GM21825 (cell line): ENCODE data around the gene PRORP.
A peak's percentile ranks its signal among the peaks of the same experiment; 100 is the strongest.
"Not testable (repeated sequence)": the region's sequence is repeated elsewhere in the genome, so short reads cannot be mapped to it uniquely, and the experiment has no call there.

Source experiments
- ATAC-seq: cut with Tn5 transposase; IDR thresholded peaks from one replicate; pipeline ENCODE4 v1.9.1; 2021; ENCODE audit warnings: mild to moderate bottlenecking, moderate library complexity; ENCODE audit not compliant: unreplicated experiment

Gene PRORP

DNA sequence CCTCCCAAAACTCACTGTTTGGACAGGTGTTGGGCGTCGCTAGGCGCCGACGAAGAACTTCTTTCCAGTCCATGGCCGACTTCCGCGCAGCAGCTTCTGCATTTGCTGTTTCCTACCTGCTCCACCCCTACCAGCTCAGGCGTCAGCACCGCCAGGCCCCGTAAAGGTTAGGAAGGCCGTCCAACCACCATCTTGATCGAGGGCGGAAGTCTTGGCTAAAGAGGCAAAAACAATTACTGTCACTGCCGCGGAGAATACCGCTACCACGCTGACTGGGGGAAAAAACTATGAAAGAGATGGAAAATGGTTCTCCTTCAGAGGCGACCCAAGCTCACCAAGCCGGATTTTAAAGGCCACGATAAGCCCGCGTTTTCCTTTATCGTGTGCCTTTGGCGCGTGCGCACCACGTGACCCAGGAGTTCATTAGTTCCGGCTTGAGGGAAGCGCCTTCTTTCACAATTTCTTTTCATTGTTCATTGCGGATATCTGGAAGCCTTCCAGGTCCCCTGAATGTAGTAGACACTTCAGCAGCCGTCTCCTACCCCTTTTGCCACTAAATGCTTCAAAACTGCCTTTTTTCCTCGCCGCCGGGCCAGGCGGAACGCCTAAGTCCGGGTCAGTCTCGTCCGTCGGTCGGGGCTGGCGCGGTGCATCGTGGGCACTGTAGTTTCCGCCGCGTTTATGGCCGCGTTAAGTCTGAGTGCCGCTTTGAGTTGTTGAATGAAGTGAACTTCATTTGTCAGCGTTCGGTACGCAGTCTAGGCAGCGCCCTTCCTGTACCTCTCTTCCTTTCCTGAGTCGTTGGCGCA lies at the start of gene PRORP, which contains the start of gene PPP2R3C:
TSS of gene PRORP (plus strand) at position 666 of the 809 bp plus-strand sequence. CDS start 694 bp downstream, outside the sequence.
TSS of gene PPP2R3C (minus strand) at position 104 of the 809 bp plus-strand sequence. CDS start at position 73, 31 bp downstream.
- ATAC-seq = peak; percentile 80

DNA sequence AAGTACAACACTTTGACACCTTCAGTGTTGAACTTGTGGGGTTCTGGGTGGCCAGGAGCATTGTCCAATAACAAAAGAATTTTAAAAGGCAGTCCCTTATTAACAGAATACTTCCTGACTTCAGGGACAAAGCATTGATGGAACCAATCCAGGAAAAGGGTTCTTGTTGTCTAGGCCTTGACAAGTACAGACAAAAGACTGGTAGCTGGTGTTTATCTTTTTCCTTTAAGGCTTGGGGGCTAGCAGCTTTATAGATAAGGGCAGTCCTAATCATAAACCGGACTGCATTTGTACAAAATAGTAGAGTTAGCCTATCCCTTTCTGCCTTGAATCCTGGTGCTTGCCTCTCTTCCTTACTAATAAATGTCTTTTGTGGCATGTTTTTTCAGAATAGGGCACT lies 48.9 kb upstream of the PRORP start:
- ATAC-seq = no peak

GRCh38 chr14:35078082-35078481 lies 44.3 kb upstream of the PRORP start:
- no peak for ATAC-seq

- no peak for ATAC-seq
Observed at GRCh38 chr14:35079742-35080141, 42.6 kb upstream of the PRORP start.

DNA sequence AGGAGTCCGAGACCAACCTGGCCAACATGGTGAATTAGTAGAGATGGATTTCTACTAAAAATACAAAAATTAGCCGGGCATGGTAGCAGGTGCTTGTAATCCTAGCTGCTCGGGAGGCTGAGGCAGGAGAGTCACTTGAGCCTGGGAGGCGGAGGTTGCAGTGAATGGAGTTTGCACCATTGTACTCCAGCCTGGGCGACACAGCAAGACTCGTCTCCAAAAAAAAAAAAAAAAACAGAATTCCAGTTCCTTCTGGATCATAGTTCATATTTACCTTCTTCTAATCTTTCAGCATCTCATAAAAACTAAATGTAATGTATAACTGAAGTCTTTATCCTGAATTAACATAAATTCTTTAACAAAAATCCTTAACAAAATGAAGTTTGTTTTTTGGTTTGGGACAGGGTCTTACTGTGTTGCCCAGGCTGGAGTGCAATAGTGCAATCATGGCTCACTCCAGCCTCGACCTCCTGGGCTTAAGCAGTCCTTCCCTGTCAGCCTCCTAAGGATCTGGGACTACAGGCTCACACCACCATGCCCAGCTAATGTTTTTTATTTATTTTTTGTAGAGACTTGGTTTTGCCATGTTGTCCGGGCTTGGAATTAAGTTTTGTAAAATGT lies 38.7 kb upstream of the PRORP start:
- no peak for ATAC-seq

DNA sequence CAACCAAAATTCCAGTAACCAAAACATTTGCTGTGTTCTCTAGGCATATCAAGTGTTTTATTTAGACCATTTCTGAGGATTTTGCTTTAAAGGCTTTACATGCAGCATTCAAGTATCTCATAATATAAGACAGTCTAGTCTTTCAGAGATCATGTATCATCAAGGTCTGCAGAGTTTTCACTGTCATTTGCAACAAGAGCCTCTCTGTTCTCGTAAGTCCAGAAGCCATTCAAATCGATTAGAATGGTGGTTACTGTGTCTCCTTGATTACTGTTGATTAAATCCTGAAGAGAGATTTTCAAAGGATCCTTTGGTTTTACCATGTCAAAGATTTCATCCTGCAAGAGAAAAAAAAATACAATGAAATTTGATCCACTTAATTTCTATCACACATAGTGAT lies 36.9 kb upstream of the PRORP start:
- no peak for ATAC-seq

DNA sequence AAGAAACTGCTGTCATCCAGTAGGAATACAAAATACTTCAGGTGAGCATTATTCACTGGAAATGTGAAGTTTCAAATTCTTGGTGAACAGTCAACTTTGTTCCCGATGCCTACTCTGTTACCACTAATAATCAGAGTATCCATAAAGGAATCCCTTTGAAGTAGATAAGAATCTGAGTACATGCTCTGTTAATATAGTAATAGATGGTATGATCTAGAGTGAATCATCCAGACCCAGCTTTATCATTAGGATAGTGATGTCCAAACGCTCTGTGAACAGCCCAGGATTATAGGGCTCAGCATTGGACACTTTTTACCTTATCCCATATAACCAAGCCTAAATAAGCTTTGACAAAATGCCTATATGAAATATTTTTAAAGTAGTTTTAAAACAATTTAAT lies 33.8 kb upstream of the PRORP start:
- no peak for ATAC-seq

DNA sequence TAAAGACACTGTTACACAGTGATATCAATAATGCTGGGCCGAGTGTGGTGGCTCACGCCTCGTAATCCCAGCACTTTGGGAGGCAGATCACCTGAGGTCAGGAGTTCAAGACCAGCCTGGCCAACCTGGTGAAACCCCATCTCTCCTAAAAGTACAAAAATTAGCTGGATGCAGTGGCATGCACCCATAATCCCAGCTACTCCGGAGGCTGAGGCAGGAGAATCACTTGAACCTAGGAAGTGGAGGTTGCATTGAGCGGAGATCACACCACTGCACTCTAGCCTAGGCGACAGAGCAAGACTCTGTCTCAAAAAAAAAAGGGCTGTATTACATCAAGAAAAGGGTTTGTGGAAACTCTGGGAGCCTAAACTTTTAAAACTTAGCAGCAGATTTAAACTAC lies 27.7 kb upstream of the PRORP start:
- not testable (repeated sequence) for ATAC-seq

DNA sequence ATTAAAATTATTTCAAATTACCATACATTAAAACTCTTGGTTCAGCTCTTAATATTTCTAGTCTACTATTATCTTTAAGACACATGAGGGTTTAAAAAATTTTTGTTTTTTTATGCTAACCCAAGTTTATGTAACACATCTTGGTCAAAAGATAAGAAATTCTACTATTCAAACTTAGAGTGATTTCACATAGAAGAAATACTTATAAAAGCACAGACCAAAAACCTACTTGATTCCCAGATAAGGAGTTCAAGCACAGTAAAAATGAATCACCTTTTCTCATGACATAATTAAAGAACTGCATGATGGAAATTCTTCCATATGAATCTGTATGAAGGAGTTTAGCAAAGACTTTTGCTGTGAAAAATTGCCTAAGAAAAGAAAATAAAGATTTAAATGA lies 14.5 kb upstream of the PRORP start:
- no peak for ATAC-seq

GRCh38 chr14:35112641-35113040 lies 9.7 kb upstream of the PRORP start:
- no peak for ATAC-seq

GRCh38 chr14:35113308-35113950 lies 8.9 kb upstream of the PRORP start:
- no peak for ATAC-seq

DNA sequence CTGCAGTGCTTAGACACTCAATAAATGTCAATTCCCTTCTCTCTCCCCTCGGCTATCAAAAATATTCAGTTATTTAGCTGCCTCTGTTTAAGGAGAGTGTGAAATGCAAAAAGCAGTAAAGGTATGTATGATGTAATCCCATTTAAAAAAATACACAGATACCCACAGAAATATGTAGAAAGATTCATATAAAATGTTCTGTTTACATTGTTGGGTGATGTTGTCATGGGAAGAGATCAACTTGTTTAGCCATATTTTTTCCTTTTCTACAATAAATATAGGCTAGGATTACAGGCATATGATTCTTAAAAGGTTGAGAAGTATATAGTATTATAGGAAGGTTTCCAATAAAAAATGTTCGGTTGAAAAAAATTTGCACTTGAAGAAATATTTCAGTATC lies 8.3 kb upstream of the PRORP start:
- no peak for ATAC-seq

DNA sequence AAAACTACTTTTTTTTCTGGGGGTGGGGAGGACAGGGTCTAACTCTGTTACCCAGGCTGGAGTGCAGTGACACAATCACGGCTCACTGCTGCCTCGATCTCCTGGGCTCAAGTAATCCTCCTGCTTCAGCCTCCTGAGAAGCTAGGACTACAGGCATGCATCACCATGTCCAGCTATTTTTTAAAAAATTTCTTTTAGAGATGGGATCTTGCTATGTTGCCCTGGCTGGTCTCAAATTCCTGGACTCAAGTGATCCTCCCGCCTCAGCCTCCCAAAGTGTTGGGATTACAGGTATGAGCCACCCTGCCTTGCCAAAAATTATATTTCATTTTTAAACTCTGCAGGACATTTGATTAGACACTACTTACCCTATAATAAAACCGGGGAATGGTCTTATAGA lies 6.1 kb upstream of the PRORP start:
- no peak for ATAC-seq

DNA sequence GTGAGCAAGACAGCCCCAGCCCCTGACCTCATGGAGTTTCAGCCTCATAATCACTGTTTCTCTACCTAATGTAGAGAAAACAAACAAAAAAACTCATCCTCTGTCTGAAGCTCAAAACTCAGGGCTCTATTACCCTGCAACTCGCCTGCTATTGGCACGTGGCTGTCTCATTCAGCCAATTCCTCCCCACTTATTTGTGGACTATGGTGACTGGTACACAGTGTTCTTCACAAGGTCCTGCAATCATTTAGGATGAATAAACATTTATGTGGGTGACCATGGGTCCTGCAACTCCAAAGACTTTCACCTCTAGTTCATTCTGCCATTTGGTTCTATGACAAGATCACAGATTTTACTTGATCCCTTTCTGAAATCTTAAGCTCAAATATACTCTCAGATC lies 5.2 kb upstream of the PRORP start:
- no peak for ATAC-seq

GRCh38 chr14:35121026-35121886 lies 1.1 kb upstream of the PRORP start:
- ATAC-seq = no peak

- ATAC-seq = peak; percentile 8
Observed at GRCh38 chr14:35122696-35123387, 490 bp downstream of the PRORP start.

- ATAC-seq = no peak
Observed at GRCh38 chr14:35123388-35123703, 994 bp downstream of the PRORP start.

DNA sequence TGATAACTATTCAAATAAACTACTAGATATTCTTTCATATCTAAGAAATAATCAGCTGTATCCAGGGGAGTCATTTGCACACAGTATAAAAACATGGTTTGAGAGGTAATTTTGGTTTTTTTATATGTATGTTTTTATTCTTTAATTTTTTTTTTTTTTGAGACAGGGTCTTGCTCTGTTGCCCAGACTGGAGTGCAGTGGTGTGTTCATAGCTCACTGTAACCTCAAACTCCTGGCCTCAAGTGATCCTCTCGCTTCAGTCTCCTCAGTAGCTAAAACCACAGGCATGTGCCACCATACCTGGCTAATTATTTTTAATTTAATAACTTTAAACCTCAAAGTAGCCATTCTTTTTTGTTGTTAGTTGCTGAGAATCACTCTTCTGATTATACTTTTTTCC lies 1.8 kb downstream of the PRORP start:
- ATAC-seq = no peak

GRCh38 chr14:35133542-35134328 lies 11.4 kb downstream of the PRORP start:
- ATAC-seq = no peak
